IPS-18a (cell line): ENCODE results near the gene RNH1.
"Not testable (repeated sequence)": the region's sequence is repeated elsewhere in the genome, so short reads cannot be mapped to it uniquely, and the experiment has no call there.

Experiments used
- H3K27ac ChIP-seq: one replicate; pipeline ENCODE4 v1.5.1; 2013; ENCODE audit warnings: low read length
- H3K27me3 ChIP-seq: one replicate; pipeline ENCODE4 v1.6.1; 2013; ENCODE audit warnings: mild to moderate bottlenecking, low read length; ENCODE audit not compliant: control insufficient read depth, insufficient read depth
- H3K36me3 ChIP-seq: one replicate; pipeline ENCODE4 v1.6.1; 2013; ENCODE audit warnings: low read depth, low read length; ENCODE audit not compliant: control insufficient read depth
- H3K4me1 ChIP-seq: one replicate; pipeline ENCODE4 v1.6.1; 2013; ENCODE audit warnings: low read depth, low read length; ENCODE audit not compliant: control insufficient read depth
- H3K4me3 ChIP-seq: one replicate; pipeline ENCODE4 v1.5.1; 2013; ENCODE audit warnings: low read length
- H3K9ac ChIP-seq: one replicate; pipeline ENCODE4 v1.6.1; 2013; ENCODE audit warnings: mild to moderate bottlenecking, low read length, moderate library complexity
- H3K9me3 ChIP-seq: one replicate; pipeline ENCODE4 v1.6.1; 2013; ENCODE audit warnings: low read depth, low read length; ENCODE audit not compliant: control insufficient read depth

Gene RNH1

DNA sequence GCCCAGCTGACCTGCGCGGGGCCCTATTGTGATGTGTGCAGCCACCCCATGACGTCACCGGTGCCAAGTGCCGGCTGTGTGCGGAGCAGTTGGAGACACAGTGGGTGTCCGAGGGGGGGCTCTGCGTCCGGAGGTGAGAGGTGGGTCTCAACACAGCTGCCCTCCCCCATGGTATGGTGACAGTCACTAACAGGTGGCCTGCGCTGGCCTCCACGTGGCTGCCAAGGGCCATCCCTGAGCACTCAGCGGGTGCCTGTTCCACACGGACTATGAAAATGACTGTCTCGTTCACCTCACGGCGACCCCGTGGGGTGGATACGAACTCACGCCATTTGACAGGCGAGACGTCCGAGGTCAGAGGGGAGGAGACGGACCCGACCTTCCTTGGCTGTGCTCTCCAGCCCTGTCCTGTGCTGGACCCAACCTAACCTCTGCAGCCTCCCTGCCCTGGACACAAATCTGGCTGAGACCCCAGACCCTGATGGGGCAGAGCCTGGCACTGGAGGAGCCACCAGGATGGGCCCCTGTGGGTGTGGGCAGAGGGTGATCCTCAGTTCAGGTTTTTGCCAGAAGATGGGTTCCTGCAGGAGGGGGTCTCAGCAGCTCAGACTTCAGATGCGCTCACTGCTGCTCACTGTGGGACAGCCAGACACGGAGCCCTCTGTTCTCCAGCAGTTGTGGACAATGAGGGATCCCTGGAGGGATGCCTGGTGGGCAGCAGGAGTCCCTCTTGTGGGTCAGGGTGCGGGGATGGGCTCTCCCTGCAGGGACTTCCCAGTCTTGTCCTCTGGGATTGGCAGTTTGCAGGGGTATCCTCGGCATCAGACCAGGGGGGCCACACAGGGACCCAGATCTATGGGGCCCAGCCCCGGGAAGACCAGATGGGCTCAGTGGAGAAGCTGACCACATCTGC is 22.0 kb upstream of the RNH1 start:
- H3K4me1 ChIP-seq: no peaks in the 10 kb centered on the region
- no peaks in the 10 kb centered on the region for H3K36me3 ChIP-seq
- H3K9me3 ChIP-seq: no peaks in the 10 kb centered on the region
- H3K4me3 ChIP-seq: no peak overlapping the region
- no peak overlapping the region for H3K9ac ChIP-seq
- no peaks in the 10 kb centered on the region for H3K27me3 ChIP-seq
- no peak overlapping the region for H3K27ac ChIP-seq

DNA sequence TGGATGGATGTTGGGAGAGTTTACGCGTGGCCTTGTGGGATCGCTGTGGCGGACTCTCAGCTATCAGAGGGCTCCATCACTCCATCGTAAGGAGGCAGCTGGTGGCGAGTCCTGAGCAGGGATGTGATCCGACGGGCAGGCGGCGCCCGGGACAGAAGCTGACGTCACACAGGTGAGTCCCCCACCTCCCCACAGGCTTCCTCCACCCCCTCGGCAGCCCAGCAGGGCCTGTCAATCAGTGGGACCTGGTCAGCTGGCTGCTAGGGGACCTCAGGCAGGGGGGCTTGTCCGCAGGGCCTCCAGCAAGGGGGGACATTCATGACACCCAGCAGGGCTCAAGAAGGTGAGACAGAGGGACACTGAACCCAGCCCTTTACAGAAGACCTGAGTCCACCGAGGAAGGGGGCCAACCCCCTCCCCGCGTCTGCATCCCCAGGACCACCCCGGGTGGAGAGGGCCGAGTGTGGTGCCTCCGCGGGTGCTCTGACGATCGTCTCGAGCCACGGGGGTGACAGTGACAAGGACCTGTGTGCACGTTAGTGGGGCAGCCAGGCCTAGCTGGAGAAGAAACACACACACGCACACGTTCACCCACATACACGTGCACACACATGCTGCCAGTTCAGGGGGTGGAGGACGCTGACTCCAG is 21.2 kb upstream of the RNH1 start:
- no peak overlapping the region for H3K9ac ChIP-seq
- H3K27ac ChIP-seq: no peak overlapping the region
- no peaks in the 10 kb centered on the region for H3K9me3 ChIP-seq
- H3K4me3 ChIP-seq: no peak overlapping the region
- H3K36me3 ChIP-seq: no peaks in the 10 kb centered on the region
- no peaks in the 10 kb centered on the region for H3K4me1 ChIP-seq
- no peaks in the 10 kb centered on the region for H3K27me3 ChIP-seq

DNA sequence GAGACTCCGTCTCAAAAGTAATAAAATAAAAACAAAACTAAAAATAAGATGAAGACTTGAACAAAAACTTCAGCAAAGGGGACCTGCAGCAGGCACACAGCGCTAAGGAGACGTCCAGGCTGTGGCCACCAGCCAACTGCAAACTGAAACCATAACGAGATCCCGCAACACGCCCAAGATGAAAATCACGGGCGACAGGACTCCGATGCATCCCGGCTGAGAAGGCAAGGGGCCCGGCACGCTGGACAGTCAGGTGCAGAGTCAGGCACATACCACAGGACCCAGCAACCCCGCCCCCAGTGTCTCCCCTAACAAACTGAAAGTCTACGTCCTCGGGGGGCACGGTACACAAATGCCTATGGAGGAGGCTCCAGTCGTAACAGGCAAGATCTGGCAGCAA is 19.1 kb upstream of the RNH1 start:
- H3K27me3 ChIP-seq: no peaks in the 10 kb centered on the region
- no peaks in the 10 kb centered on the region for H3K9me3 ChIP-seq
- H3K4me1 ChIP-seq: no peaks in the 10 kb centered on the region
- no peaks in the 10 kb centered on the region for H3K36me3 ChIP-seq
- no peak overlapping the region for H3K9ac ChIP-seq
- H3K4me3 ChIP-seq: no peak overlapping the region
- H3K27ac ChIP-seq: no peak overlapping the region

DNA sequence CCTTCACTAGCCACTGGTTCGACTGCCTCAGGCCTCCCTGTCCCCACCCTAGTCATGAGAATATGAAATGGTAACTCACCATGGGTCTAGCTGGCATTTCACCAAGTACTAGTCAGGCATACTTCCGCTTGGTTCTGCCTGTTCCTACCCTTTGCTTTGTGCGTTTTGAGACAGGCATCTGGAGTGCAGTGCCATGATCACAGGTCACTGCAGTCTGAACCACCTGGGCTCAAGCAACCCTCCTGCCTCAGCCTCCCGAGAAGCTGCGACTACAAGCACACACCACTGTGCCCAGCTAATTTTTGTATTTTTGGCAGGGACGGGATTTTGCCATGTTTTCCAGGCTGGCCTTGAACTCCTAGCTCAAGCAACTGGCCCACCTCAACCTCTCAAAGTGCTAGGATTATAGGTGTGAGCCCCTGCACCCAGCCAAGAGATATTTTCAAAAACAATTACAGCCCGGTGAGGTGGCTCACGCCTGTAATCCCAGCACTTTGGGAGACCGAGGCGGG is 14.2 kb upstream of the RNH1 start:
- Histone ChIP-seq H3K4me3 (no peak overlapping the region), H3K4me1 (no peaks in the 10 kb centered on the region), H3K27me3 (no peaks in the 10 kb centered on the region), H3K9ac (no peak overlapping the region), H3K9me3 (no peaks in the 10 kb centered on the region), H3K27ac (no peak overlapping the region), H3K36me3 (no peaks in the 10 kb centered on the region)

DNA sequence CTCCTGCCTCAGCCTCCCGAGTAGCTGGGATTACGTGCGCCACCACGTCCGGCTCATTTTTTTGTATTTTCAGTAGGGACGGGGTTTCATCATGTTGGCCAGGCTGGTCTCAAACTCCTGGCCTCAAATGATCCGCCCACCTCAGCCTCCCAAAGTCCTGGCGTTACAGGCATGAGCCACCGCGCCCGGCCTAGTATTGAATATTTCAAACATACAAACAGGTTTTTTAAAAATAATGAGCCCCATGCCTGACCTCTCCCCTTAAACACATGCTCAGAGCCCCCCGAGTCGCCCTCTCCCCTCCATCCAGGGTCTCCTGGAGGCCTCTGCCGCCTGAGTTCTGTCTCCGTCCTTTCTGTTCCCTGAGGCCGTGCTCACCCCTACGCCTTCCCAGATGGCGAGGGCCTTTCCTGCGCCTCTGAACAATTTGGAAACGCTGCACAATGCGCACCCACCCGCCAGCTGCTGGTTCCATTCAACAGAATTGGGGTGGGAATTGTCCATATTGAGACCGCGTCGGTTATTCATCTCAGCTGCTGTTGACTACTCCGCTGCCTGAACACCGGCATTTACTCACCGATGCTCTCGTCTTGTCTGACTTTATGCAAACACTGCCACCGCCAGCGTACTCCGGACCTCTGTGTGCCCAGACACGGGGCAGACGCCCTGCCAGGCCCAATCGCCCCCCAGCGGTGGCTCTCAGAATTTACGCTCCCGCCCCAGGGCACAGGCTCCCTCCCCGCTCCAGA is 13.6 kb upstream of the RNH1 start:
- H3K9me3 ChIP-seq: no peaks in the 10 kb centered on the region
- H3K36me3 ChIP-seq: no peaks in the 10 kb centered on the region
- H3K27ac ChIP-seq: no peak overlapping the region
- H3K4me3 ChIP-seq: no peak overlapping the region
- no peaks in the 10 kb centered on the region for H3K4me1 ChIP-seq
- H3K9ac ChIP-seq: no peak overlapping the region
- no peaks in the 10 kb centered on the region for H3K27me3 ChIP-seq

- Histone ChIP-seq H3K9me3 (no peaks in the 10 kb centered on the region), H3K36me3 (no peaks in the 10 kb centered on the region), H3K9ac (no peak overlapping the region), H3K4me3 (no peak overlapping the region), H3K27me3 (no peaks in the 10 kb centered on the region), H3K27ac (no peak overlapping the region), H3K4me1 (no peaks in the 10 kb centered on the region)
Measured at GRCh38 chr11:518463-519202, 11.6 kb upstream of the RNH1 start.

DNA sequence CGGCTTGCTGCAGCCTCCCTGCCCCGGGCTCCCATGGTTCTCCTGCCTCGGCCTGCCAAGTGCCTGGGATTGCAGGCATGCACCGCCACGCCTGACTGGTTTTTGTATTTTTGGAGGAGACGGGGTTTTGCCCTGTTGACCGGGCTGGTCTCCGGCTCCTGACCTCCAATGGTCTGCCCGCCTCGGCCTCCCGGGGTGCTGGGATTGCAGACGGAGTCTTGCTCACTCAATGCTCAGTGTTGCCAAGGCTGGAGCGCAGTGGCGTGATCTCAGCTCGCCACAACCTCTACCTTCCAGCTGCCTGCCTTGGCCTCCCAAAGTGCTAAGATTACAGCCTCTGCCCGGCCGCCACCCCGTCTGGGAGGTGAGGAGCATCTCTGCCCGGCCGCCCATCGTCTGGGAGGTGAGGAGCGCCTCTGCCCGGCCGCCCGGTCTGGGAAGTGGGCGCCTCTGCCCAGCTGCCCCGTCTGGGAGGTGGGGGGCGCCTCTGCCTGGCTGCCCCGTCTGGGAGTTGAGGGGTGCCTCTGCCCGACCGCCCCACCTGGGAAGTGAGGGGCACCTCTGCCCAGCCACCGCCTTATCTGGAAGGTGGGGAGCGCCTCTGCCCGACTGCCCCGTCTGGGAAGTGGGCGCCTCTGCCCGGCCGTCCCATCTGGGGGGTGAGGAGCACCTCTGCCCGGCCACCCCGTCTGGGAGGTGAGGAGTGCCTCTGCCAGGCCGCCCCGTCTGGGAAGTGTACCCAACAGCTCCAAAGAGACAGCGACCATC is 10.1 kb upstream of the RNH1 start:
- not testable (repeated sequence) for H3K27ac ChIP-seq, H3K27me3 ChIP-seq, H3K9ac ChIP-seq, H3K4me1 ChIP-seq, H3K4me3 ChIP-seq, H3K9me3 ChIP-seq, H3K36me3 ChIP-seq

- Histone ChIP-seq H3K4me1 (no peaks in the 10 kb centered on the region), H3K9ac (no peak overlapping the region), H3K4me3 (no peak overlapping the region), H3K27me3 (no peaks in the 10 kb centered on the region), H3K27ac (no peak overlapping the region), H3K36me3 (no peaks in the 10 kb centered on the region), H3K9me3 (no peaks in the 10 kb centered on the region)
Measured at GRCh38 chr11:516400-516799, 9.4 kb upstream of the RNH1 start.

DNA sequence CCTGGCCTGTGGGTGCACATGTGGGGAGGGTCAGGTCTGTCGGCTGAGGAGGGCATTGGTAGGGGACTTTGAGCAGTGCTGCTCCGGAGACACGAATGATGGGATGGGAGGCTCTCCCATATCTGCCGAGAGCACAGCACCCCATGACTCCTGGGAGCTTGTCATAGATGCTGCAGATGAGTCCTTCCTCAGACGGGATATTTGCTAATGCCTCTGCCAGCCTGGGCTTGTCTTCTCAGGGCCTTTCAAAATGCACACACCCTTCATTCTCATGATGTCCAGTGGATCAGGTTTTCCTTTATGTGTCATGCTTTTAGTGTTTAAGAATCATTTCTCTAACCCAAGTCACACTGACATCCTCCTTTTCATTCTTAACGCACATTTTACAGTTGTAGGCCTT is 8.1 kb upstream of the RNH1 start:
- H3K27me3 ChIP-seq: no peaks in the 10 kb centered on the region
- no peak overlapping the region for H3K9ac ChIP-seq
- no peak overlapping the region for H3K4me3 ChIP-seq
- H3K9me3 ChIP-seq: no peaks in the 10 kb centered on the region
- no peaks in the 10 kb centered on the region for H3K4me1 ChIP-seq
- no peak overlapping the region for H3K27ac ChIP-seq
- no peaks in the 10 kb centered on the region for H3K36me3 ChIP-seq

GRCh38 chr11:514606-515005 is 7.6 kb upstream of the RNH1 start:
- H3K4me3 ChIP-seq: no peak overlapping the region
- no peaks in the 10 kb centered on the region for H3K36me3 ChIP-seq
- no peaks in the 10 kb centered on the region for H3K4me1 ChIP-seq
- H3K27me3 ChIP-seq: no peaks in the 10 kb centered on the region
- H3K9ac ChIP-seq: no peak overlapping the region
- no peaks in the 10 kb centered on the region for H3K9me3 ChIP-seq
- H3K27ac ChIP-seq: no peak overlapping the region
